H54 (cell line): ENCODE measurements around the gene HDAC9.

Source experiments
- DNase-seq: peaks from one replicate; pipeline ENCODE4 v3.0.0; 2011; ENCODE audit warnings: low spot score, mixed read lengths; ENCODE audit not compliant: insufficient read length
- FAIRE-seq: peaks from 3 replicates; lab custom pipeline; 2011; peaks lifted over from hg19 to GRCh38; lab: Jason Lieb, UNC
- POLR2A ChIP-seq: IDR thresholded peaks from 2 replicates; pipeline ENCODE4 v1.6.1; 2011; ENCODE audit warnings: low read depth, mild to moderate bottlenecking, low read length

The HDAC9 gene

DNA sequence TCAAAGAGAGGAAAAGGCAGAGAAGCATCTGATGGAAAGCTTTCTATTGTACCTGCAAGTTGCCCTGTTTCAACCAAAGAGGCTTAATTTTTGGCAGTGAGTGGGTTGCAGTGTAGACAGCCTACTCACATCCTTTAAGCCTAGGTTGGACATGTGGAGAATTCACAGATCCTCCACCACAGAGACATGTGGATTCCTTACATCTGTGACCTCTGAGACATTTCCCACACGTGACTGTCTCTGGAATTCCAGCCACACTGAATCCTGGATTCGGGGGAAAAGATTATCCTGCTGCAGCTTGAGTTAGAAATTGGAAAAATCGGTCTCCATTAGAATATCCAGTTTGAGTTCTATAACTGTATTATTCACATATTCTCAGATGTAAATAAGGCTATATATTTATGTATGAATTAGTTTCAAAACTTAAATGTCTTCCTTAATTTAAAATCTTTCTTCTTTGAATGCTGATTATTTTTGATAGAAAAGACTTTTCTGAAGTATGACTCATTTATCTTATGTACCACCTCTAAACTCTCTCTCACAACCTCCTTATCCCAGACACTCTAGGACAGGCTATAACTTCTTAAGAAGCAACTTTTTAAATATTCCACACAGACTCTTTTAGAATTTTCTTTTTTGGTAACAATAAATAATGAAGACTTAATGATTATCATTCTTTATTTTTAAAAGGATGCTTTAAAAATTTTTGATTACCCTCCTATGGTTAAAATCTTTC is 498.6 kb downstream of the HDAC9 start:
- DNase-seq (peak; percentile 32), FAIRE-seq (peak; percentile 92)
- TF ChIP-seq POLR2A = no peak

DNA sequence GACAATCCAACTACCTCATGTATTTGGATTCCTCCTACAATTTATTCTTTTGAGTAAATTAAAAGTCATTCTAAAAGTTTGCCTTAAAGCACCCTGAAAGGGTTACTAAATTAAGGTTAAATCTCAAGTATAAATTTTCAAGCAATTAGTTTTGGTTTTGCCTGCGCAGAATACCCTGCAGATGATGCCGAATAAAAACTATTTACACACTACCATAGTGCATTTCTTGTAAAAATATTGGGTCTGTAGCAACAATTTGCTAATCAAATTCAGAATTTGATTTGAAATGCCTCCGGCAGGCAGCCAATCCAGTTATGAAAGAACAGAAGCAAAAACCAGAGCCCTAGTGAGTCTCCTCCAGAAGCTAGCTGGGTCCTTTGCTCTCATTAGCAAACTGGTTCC is 499.7 kb downstream of the HDAC9 start:
- DNase-seq (no peak), FAIRE-seq (no peak)
- no peak for TF ChIP-seq POLR2A

- TF ChIP-seq POLR2A = no peak
- FAIRE-seq (peak; percentile 92), DNase-seq (no peak)
Measured at GRCh38 chr7:18995811-18996426, 500.4 kb downstream of the HDAC9 start.

DNA sequence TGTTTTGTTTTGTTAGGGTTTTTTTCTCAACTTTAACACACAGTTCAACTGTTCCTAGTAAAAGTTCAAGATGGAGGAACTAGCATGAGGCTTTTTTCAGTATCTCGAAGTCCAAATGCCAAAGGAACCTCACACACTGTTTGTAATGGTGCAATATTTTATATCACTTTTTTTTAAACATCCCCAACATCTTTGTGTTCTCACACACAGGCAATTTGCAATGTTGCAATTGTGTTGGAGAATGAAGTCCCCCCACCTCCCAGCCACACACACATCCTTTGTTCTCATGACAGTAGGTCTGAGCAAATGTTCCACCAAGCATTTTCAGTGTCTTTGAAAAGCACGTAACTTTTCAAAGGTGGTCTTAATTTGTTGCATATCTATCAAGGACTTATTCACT is 501.0 kb downstream of the HDAC9 start:
- FAIRE-seq = no peak
- no peak for DNase-seq
- no peak for TF ChIP-seq POLR2A

- no peak for TF ChIP-seq POLR2A
- FAIRE-seq (no peak), DNase-seq (no peak)
Measured at GRCh38 chr7:18997477-18998150, 502.1 kb downstream of the HDAC9 start.

DNA sequence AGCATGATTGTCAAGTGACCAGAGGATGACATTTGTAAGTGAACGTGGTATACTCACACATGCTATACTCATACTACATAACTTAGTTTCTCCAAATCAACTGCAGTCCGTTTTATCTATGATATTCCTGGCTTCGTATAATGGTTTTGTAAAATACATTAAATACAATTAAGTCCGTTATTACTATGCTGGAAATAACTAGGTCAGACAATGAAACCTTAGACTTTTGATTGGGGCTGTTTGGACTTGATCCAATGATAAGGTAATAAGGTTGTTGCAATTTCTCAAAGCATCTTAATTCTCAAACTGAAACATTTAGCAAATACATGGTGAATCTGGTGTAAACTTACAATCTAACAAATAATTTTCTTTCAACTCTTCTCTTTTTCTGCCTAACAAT is 504.9 kb downstream of the HDAC9 start:
- DNase-seq (no peak), FAIRE-seq (no peak)
- no peak for TF ChIP-seq POLR2A

GRCh38 chr7:19001854-19002253 is 506.3 kb downstream of the HDAC9 start:
- FAIRE-seq (no peak), DNase-seq (no peak)
- no peak for TF ChIP-seq POLR2A

GRCh38 chr7:19009241-19009935 is 513.8 kb downstream of the HDAC9 start:
- FAIRE-seq (peak; percentile 97), DNase-seq (no peak)
- no peak for TF ChIP-seq POLR2A

GRCh38 chr7:19009936-19010280 is 514.4 kb downstream of the HDAC9 start:
- FAIRE-seq (no peak), DNase-seq (no peak)
- no peak for TF ChIP-seq POLR2A

DNA sequence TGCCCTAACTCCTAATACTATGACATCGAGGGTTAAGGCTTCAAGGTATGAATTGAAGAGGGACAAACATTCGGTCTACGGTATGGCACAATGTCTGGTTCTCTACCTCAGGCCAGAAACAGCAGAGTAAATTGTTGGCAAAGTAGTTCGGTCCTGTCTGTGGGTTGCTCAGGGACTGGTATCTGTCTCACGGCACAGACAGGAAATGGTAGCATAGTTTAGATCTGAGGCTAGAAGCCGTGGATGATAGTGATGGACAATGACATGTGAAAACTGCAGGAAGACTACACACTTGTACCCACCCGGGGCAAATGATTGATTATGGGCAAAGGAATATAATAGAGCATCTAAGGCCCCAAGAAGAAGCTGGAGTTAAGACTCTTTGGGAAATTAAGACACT is 515.7 kb downstream of the HDAC9 start:
- DNase-seq = no peak
- FAIRE-seq = no peak
- no peak for TF ChIP-seq POLR2A

- FAIRE-seq = no peak
- no peak for TF ChIP-seq POLR2A
- DNase-seq = no peak
Measured at GRCh38 chr7:19015098-19015497, 519.5 kb downstream of the HDAC9 start.

DNA sequence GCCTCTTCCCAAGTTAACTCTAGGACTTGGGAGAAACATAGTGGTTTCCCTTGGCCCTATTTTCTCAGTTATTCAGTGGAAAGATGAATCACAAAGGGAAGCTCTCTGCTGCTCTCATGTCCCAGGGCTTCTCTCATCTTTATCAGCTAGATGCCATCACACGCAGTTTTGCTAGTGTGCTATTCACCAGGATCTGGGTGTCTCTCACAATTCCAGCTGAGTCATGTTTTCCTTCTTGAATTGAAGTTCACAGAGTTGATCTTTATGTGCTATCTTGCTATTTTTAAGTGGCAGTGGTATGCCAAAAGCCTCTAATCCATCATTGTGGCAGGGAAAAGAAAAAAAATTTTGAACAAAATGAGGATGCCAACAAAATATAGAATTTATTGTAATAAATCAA is 520.6 kb downstream of the HDAC9 start:
- FAIRE-seq (peak; percentile 38), DNase-seq (no peak)
- no peak for TF ChIP-seq POLR2A

- no peak for TF ChIP-seq POLR2A
- FAIRE-seq = no peak
- DNase-seq = no peak
Measured at GRCh38 chr7:19017374-19017773, 521.8 kb downstream of the HDAC9 start.

DNA sequence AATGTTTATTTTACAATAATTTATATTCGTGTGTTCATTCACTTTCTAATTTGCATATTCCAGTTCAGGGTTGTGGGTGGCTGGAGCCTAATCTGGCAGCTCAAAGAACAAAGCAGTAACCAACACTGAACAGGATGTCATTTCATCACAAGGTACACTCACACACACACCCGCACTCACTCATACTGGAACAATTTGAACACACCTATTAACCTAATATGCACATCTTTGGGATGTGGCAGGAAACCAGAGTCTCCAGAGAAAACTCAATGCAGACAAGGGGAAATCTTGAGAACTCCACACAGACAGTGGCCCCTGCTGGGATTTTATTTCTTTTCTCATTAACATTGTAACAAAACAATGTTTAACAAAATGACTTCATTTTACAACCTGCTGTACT is 524.5 kb downstream of the HDAC9 start:
- FAIRE-seq (peak; percentile 33), DNase-seq (no peak)
- no peak for TF ChIP-seq POLR2A
